SK-N-SH treated with all-trans-retinoic acid at 6 μM for 48 hours (cell line): Measurements from ENCODE around the gene LRCOL1.

ENCODE experiments used
- ATAC-seq: fragments of 200-7000 bp; cut with Tn5 transposase; 3 replicates; pipeline ENCODE4 v1.9.1; 2020; ENCODE audit warnings: mild to moderate bottlenecking, moderate library complexity
- ARNTL ChIP-seq: fragments of 450-650 bp; formaldehyde crosslinking; IDR thresholded peaks from 2 replicates; pipeline ENCODE4 v1.5.0; 2020; ENCODE audit warnings: low read depth, mild to moderate bottlenecking, moderate library complexity, borderline replicate concordance
- BACH2 ChIP-seq: fragments of 250-450 bp; sonication (Bioruptor Pico); IDR thresholded peaks from 2 replicates; pipeline ENCODE4 v1.9.0; 2021; ENCODE audit warnings: mild to moderate bottlenecking, borderline replicate concordance
- CREB5 ChIP-seq: fragments of 250-450 bp; sonication (Bioruptor Pico); IDR thresholded peaks from 2 replicates; pipeline ENCODE4 v1.5.1; 2020; ENCODE audit warnings: low read depth, mild to moderate bottlenecking, moderate library complexity
- CSDC2 ChIP-seq: fragments of 250-450 bp; sonication (Bioruptor Pico); IDR thresholded peaks from 2 replicates; pipeline ENCODE4 v1.5.0; 2020; ENCODE audit warnings: mild to moderate bottlenecking, moderate library complexity
- CSRNP3 ChIP-seq: fragments of 250-450 bp; sonication (Bioruptor Pico); IDR thresholded peaks from 2 replicates; pipeline ENCODE4 v1.5.1; 2021; ENCODE audit warnings: mild to moderate bottlenecking, moderate library complexity
- ESRRG ChIP-seq: fragments of 250-450 bp; sonication (Bioruptor Pico); IDR thresholded peaks from 2 replicates; pipeline ENCODE4 v1.6.1; 2021; ENCODE audit warnings: mild to moderate bottlenecking
- GLIS3 ChIP-seq: fragments of 250-450 bp; sonication (Bioruptor Pico); IDR thresholded peaks from 2 replicates; pipeline ENCODE4 v1.5.0; 2020; ENCODE audit warnings: mild to moderate bottlenecking, moderate library complexity
- OSR1 ChIP-seq: fragments of 250-450 bp; sonication (Bioruptor Pico); IDR thresholded peaks from 2 replicates; pipeline ENCODE4 v1.8.0; 2022; ENCODE audit warnings: moderate library complexity, mild to moderate bottlenecking, inconsistent platforms
- POU6F1 ChIP-seq: fragments of 250-450 bp; sonication (Bioruptor Pico); IDR thresholded peaks from 2 replicates; pipeline ENCODE4 v1.8.0; 2021; ENCODE audit warnings: low read depth, mild to moderate bottlenecking, moderate library complexity, borderline replicate concordance
- PPARA ChIP-seq: fragments of 250-450 bp; sonication (Bioruptor Pico); IDR thresholded peaks from 2 replicates; pipeline ENCODE4 v1.5.0; 2020; ENCODE audit warnings: mild to moderate bottlenecking, borderline replicate concordance
- RARB ChIP-seq: fragments of 250-450 bp; sonication (Bioruptor Pico); IDR thresholded peaks from 2 replicates; pipeline ENCODE4 v1.8.0; 2021; ENCODE audit warnings: mild to moderate bottlenecking, moderate library complexity
- TCF4 ChIP-seq: fragments of 250-450 bp; sonication (Bioruptor Pico); IDR thresholded peaks from 2 replicates; pipeline ENCODE4 v1.8.0; 2021; ENCODE audit warnings: mild to moderate bottlenecking, moderate library complexity, borderline replicate concordance
- TOX ChIP-seq: fragments of 250-450 bp; sonication (Bioruptor Pico); IDR thresholded peaks from 2 replicates; pipeline ENCODE4 v1.8.0; 2021; ENCODE audit warnings: mild to moderate bottlenecking, moderate library complexity, borderline replicate concordance
- TSHZ2 ChIP-seq: fragments of 250-450 bp; sonication (Bioruptor Pico); IDR thresholded peaks from 2 replicates; pipeline ENCODE4 v1.5.0; 2020; ENCODE audit warnings: mild to moderate bottlenecking, moderate library complexity
- ZFP3 ChIP-seq: fragments of 250-450 bp; sonication (Bioruptor Pico); IDR thresholded peaks from 2 replicates; pipeline ENCODE4 v1.5.0; 2020; ENCODE audit warnings: mild to moderate bottlenecking, moderate library complexity
- ZFP30 ChIP-seq: fragments of 450-650 bp; formaldehyde crosslinking; IDR thresholded peaks from 2 replicates; pipeline ENCODE4 v1.5.0; 2022; ENCODE audit warnings: mild to moderate bottlenecking, moderate library complexity
- ZNF565 ChIP-seq: fragments of 450-650 bp; formaldehyde crosslinking; conservative IDR thresholded peaks from 2 replicates; pipeline ENCODE4 v1.5.0; 2020; ENCODE audit warnings: low read depth, mild to moderate bottlenecking, moderate library complexity
- ZNF8 ChIP-seq: fragments of 450-650 bp; formaldehyde crosslinking; IDR thresholded peaks from 2 replicates; pipeline ENCODE4 v1.5.0; 2020; ENCODE audit warnings: mild to moderate bottlenecking, moderate library complexity

LRCOL1 gene

GRCh38 chr12:132593521-132593920, 16.9 kb downstream of the LRCOL1 start (continued):
- TF ChIP-seq POU6F1 (CRISPR knock-in tag), result no peak
- TF ChIP-seq ARNTL (CRISPR knock-in tag), result no peak
- no peak for TF ChIP-seq GLIS3 (CRISPR knock-in tag)
- no peak for TF ChIP-seq ZFP30 (CRISPR knock-in tag)

- TF ChIP-seq BACH2 (CRISPR knock-in tag) (no peak), TCF4 (no peak), TOX (CRISPR knock-in tag) (no peak), RARB (CRISPR knock-in tag) (no peak), ZNF8 (CRISPR knock-in tag) (no peak), TSHZ2 (CRISPR knock-in tag) (no peak), ESRRG (CRISPR knock-in tag) (no peak), CSDC2 (CRISPR knock-in tag) (no peak), ZNF565 (CRISPR knock-in tag) (no peak), ARNTL (CRISPR knock-in tag) (no peak), CREB5 (CRISPR knock-in tag) (no peak), OSR1 (CRISPR knock-in tag) (no peak), GLIS3 (CRISPR knock-in tag) (no peak), ZFP30 (CRISPR knock-in tag) (no peak), CSRNP3 (no peak)
- ATAC-seq, result no peak
Observed at GRCh38 chr12:132593071-132593470, 17.3 kb downstream of the LRCOL1 start.

- TF ChIP-seq ESRRG (CRISPR knock-in tag) (no peak), CREB5 (CRISPR knock-in tag) (no peak), PPARA (CRISPR knock-in tag) (no peak), ZFP3 (CRISPR knock-in tag) (no peak), RARB (CRISPR knock-in tag) (no peak), ZNF8 (CRISPR knock-in tag) (no peak), OSR1 (CRISPR knock-in tag) (no peak), ZFP30 (CRISPR knock-in tag) (no peak)
- ATAC-seq, result no peak
Observed at GRCh38 chr12:132592282-132592970, 18.0 kb downstream of the LRCOL1 start.
